ENCODE results near the gene TAF11L9. TPM values are rescaled to one million over a fixed set of nuclear protein-coding genes. Genes with fewer than 3 reads are reported as not detected.
"Not testable (repeated sequence)": the region's sequence is repeated elsewhere in the genome, so short reads cannot be mapped to it uniquely, and the experiment has no call there.

The TAF11L9 gene
- not detected for total RNA-seq
- long read RNA-seq, result 0 reads

GRCh38 chr5:17594255-17594654 lies at the start of gene TAF11L9:
TAF11L9 (minus strand) TSS chr5:17594394.
- intact Hi-C loops (cut with DNase I); ATAC-seq; DNase-seq: not testable (repeated sequence)

GRCh38 chr5:17634160-17634559 lies 40.0 kb upstream of the TAF11L9 start, which contains the start of gene TAF11L14:
TAF11L14 (plus strand) TSS chr5:17634460.
- DNase-seq, result no peak
- no peak for ATAC-seq
- intact Hi-C loops (cut with DNase I), result no loop called here

- DNase-seq; ATAC-seq; intact Hi-C loops (cut with DNase I): not testable (repeated sequence)
These were observed 37.6 kb upstream of the TAF11L9 start, which contains the start of gene TAF11L13 for GRCh38 chr5:17631788-17632187. TAF11L13 (plus strand) TSS chr5:17632088.

GRCh38 chr5:17625686-17626085 lies 31.5 kb upstream of the TAF11L9 start:
- intact Hi-C loops (cut with DNase I), result no loop called here
- no peak for ATAC-seq
- DNase-seq, result no peak

GRCh38 chr5:17620627-17621026 lies 26.4 kb upstream of the TAF11L9 start:
- intact Hi-C loops (cut with DNase I), result no loop called here
- ATAC-seq (no peak), DNase-seq (no peak)

GRCh38 chr5:17619354-17619753 lies 25.2 kb upstream of the TAF11L9 start:
- DNase-seq (no peak), ATAC-seq (no peak)
- intact Hi-C loops (cut with DNase I), result no loop called here

- intact Hi-C loops (cut with DNase I), result no loop called here
- DNase-seq, result no peak
- ATAC-seq, result no peak
These were observed 20.8 kb upstream of the TAF11L9 start for GRCh38 chr5:17614872-17615605.

GRCh38 chr5:17610092-17610491 lies 15.9 kb upstream of the TAF11L9 start, which contains the start of gene TAF11L12:
TAF11L12 (plus strand) TSS chr5:17610392.
- DNase-seq; ATAC-seq; intact Hi-C loops (cut with DNase I): not testable (repeated sequence)

- intact Hi-C loops (cut with DNase I); ATAC-seq; DNase-seq: not testable (repeated sequence)
These were observed 13.3 kb upstream of the TAF11L9 start for GRCh38 chr5:17607461-17607860.

GRCh38 chr5:17604951-17605350 lies 10.8 kb upstream of the TAF11L9 start:
- intact Hi-C loops (cut with DNase I), result no loop called here
- DNase-seq, result no peak
- ATAC-seq, result no peak

GRCh38 chr5:17603880-17604279 lies 9.7 kb upstream of the TAF11L9 start, which contains the start of gene TAF11L11:
TAF11L11 (plus strand) TSS chr5:17604183.
- ATAC-seq; intact Hi-C loops (cut with DNase I); DNase-seq: not testable (repeated sequence)

- ATAC-seq; DNase-seq; intact Hi-C loops (cut with DNase I): not testable (repeated sequence)
These were observed 3.5 kb upstream of the TAF11L9 start, which contains the start of gene TAF11L10 for GRCh38 chr5:17597728-17598127. TAF11L10 (minus strand) TSS chr5:17597828.

GRCh38 chr5:17590860-17591259 lies 3.3 kb downstream of the TAF11L9 start, which contains the start of gene TAF11L8:
TAF11L8 (minus strand) TSS chr5:17590960.
- ATAC-seq; intact Hi-C loops (cut with DNase I); DNase-seq: not testable (repeated sequence)

- DNase-seq; intact Hi-C loops (cut with DNase I); ATAC-seq: not testable (repeated sequence)
These were observed 8.5 kb downstream of the TAF11L9 start, which contains the start of gene TAF11L7 for GRCh38 chr5:17585658-17586057. TAF11L7 (minus strand) TSS chr5:17585758.

Other genes starting within 250 kb of the TAF11L9 start
- gene TAF11L2, start 96.2 kb downstream of the TAF11L9 start, total RNA-seq, result not detected
- not detected for gene TAF11L3, start 76.0 kb downstream of the TAF11L9 start, total RNA-seq
- gene TAF11L4, start 72.6 kb downstream of the TAF11L9 start, total RNA-seq, result not detected
- not detected for gene TAF11L5, start 69.2 kb downstream of the TAF11L9 start, total RNA-seq
- not detected for gene TAF11L6, start 65.7 kb downstream of the TAF11L9 start, total RNA-seq
- not detected for gene TAF11L7, start 8.6 kb downstream of the TAF11L9 start, total RNA-seq
- gene TAF11L8, start 3.4 kb downstream of the TAF11L9 start, total RNA-seq, result not detected
- not detected for gene TAF11L10, start 3.4 kb upstream of the TAF11L9 start, total RNA-seq
- not detected for gene TAF11L11, start 9.8 kb upstream of the TAF11L9 start, total RNA-seq
- gene TAF11L12, start 16.0 kb upstream of the TAF11L9 start, total RNA-seq, result not detected
- not detected for gene TAF11L13, start 37.7 kb upstream of the TAF11L9 start, total RNA-seq
- not detected for gene TAF11L14, start 40.1 kb upstream of the TAF11L9 start, total RNA-seq